Chondrocyte (in vitro differentiated cells): ENCODE results near the gene TRIB2. TPM values are rescaled to one million over a fixed set of nuclear protein-coding genes. Genes with fewer than 3 reads are reported as not detected.
A peak's percentile ranks its signal among the peaks of the same experiment; 100 is the strongest.

ENCODE experiments used
- DNase-seq: peaks from one replicate; pipeline ENCODE4 v3.0.0; 2021; ENCODE audit warnings: mixed read lengths, low spot score
- H3K27ac Mint-ChIP-seq: one replicate; pipeline ENCODE4 v1.8.0; 2021; ENCODE audit warnings: mild to moderate bottlenecking, moderate library complexity, mixed read lengths; ENCODE audit not compliant: unreplicated experiment
- H3K27me3 Mint-ChIP-seq: 2 replicates; pipeline ENCODE4 v1.8.0; 2021; ENCODE audit warnings: low read depth, mixed read lengths
- H3K36me3 Mint-ChIP-seq: 2 replicates; pipeline ENCODE4 v1.8.0; 2021; ENCODE audit warnings: low read depth, mixed read lengths
- H3K4me1 Mint-ChIP-seq: 2 replicates; pipeline ENCODE4 v1.8.0; 2021; ENCODE audit warnings: low read depth, mild to moderate bottlenecking, mixed read lengths
- H3K4me3 Mint-ChIP-seq: one replicate; pipeline ENCODE4 v1.8.0; 2021; ENCODE audit warnings: mild to moderate bottlenecking, moderate library complexity, mixed read lengths; ENCODE audit not compliant: unreplicated experiment
- H3K9me3 Mint-ChIP-seq: 2 replicates; pipeline ENCODE4 v1.8.0; 2021; ENCODE audit warnings: low read depth, mixed read lengths
- total RNA-seq: library from RNA; stranded (reverse); gene quantifications from 3 replicates; pipeline ENCODE4 v1.2.1, GENCODE V29; 2021
- TF ChIP-seq, protein P1 (sequence below): fragments of 200-600 bp; sonication (generic); IDR thresholded peaks from 2 replicates; pipeline ENCODE4 v1.5.0; 2021; ENCODE audit warnings: antibody characterized with exemption, mild to moderate bottlenecking, moderate library complexity

Gene TRIB2
- total RNA-seq, 1 donor from 2014 or later = 37.5 TPM

GRCh38 chr2:12754643-12755042 is 37.9 kb downstream of the TRIB2 start:
- DNase-seq = no peak

GRCh38 chr2:12755384-12755783 is 38.6 kb downstream of the TRIB2 start:
- TF ChIP-seq, protein P1, sequence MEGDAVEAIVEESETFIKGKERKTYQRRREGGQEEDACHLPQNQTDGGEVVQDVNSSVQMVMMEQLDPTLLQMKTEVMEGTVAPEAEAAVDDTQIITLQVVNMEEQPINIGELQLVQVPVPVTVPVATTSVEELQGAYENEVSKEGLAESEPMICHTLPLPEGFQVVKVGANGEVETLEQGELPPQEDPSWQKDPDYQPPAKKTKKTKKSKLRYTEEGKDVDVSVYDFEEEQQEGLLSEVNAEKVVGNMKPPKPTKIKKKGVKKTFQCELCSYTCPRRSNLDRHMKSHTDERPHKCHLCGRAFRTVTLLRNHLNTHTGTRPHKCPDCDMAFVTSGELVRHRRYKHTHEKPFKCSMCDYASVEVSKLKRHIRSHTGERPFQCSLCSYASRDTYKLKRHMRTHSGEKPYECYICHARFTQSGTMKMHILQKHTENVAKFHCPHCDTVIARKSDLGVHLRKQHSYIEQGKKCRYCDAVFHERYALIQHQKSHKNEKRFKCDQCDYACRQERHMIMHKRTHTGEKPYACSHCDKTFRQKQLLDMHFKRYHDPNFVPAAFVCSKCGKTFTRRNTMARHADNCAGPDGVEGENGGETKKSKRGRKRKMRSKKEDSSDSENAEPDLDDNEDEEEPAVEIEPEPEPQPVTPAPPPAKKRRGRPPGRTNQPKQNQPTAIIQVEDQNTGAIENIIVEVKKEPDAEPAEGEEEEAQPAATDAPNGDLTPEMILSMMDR = no peak
- H3K27me3 Mint-ChIP-seq = no peaks in the 10 kb centered on the region
- H3K4me1 Mint-ChIP-seq = peaks cover 16% of the 10 kb centered on the region
- no peak for DNase-seq
- H3K9me3 Mint-ChIP-seq = no peaks in the 10 kb centered on the region
- H3K4me3 Mint-ChIP-seq = no peak overlapping the region
- H3K36me3 Mint-ChIP-seq = no peaks in the 10 kb centered on the region
- H3K27ac Mint-ChIP-seq = no peak overlapping the region

More at GRCh38 chr2:12754643-12755042, 37.9 kb downstream of the TRIB2 start:
- TF ChIP-seq, protein P1 = no peak
- H3K27ac Mint-ChIP-seq = no peak overlapping the region
- H3K4me3 Mint-ChIP-seq = no peak overlapping the region
- H3K4me1 Mint-ChIP-seq = peaks cover 12% of the 10 kb centered on the region
- no peaks in the 10 kb centered on the region for H3K27me3 Mint-ChIP-seq
- no peaks in the 10 kb centered on the region for H3K9me3 Mint-ChIP-seq
- H3K36me3 Mint-ChIP-seq = no peaks in the 10 kb centered on the region

GRCh38 chr2:12759248-12759647 is 42.5 kb downstream of the TRIB2 start:
- Mint-ChIP-seq H3K27me3 (no peaks in the 10 kb centered on the region), H3K9me3 (peaks cover 1% of the 10 kb centered on the region), H3K4me1 (peaks cover 34% of the 10 kb centered on the region), H3K27ac (peak overlapping the region; percentile 67), H3K36me3 (no peaks in the 10 kb centered on the region), H3K4me3 (no peak overlapping the region)
- DNase-seq = no peak
- TF ChIP-seq, protein P1 = no peak

- Mint-ChIP-seq H3K4me1 (peaks cover 44% of the 10 kb centered on the region), H3K27me3 (no peaks in the 10 kb centered on the region), H3K4me3 (no peak overlapping the region), H3K9me3 (peaks cover 8% of the 10 kb centered on the region), H3K36me3 (no peaks in the 10 kb centered on the region), H3K27ac (no peak overlapping the region)
- TF ChIP-seq, protein P1 = no peak
- DNase-seq = no peak
These were observed 44.4 kb downstream of the TRIB2 start for GRCh38 chr2:12761104-12761503.

GRCh38 chr2:12762337-12762736 is 45.6 kb downstream of the TRIB2 start:
- Mint-ChIP-seq H3K4me3 (no peak overlapping the region), H3K4me1 (peaks cover 50% of the 10 kb centered on the region)

More at GRCh38 chr2:12762337-12762736, 45.6 kb downstream of the TRIB2 start:
- DNase-seq = no peak
- no peaks in the 10 kb centered on the region for H3K27me3 Mint-ChIP-seq
- H3K9me3 Mint-ChIP-seq = peaks cover 8% of the 10 kb centered on the region
- no peak overlapping the region for H3K27ac Mint-ChIP-seq
- H3K36me3 Mint-ChIP-seq = no peaks in the 10 kb centered on the region
- TF ChIP-seq, protein P1 = no peak
